ENCODE results near the gene PNPLA4. TPM values are rescaled to one million over a fixed set of nuclear protein-coding genes. Genes with fewer than 3 reads are reported as not detected.

The PNPLA4 gene
- total and polyA plus RNA-seq, 2 experiments from 2014 or later: 19.4 to 20.0 TPM

GRCh38 chrX:7904562-7904961 is 22.7 kb downstream of the PNPLA4 start (continued):
- TF ChIP-seq CTCF (conservative IDR thresholded peaks at IDR 0.05; ENCODE audit: low read depth in 2 of 2) (no peak), CREB1 (CRISPR knock-in tag; IDR thresholded peaks at IDR 0.05; ENCODE audit: low read depth) (no peak), STAT1 (IDR thresholded peaks at IDR 0.05; ENCODE audit: unreplicated experiment) (no peak), ZNF331 (CRISPR knock-in tag; IDR thresholded peaks at IDR 0.05; ENCODE audit: low read depth) (no peak), NANOG (IDR thresholded peaks at IDR 0.05; ENCODE audit: borderline replicate concordance) (no peak), POLR2AphosphoS5 (IDR thresholded peaks at IDR 0.05; ENCODE audit: low read depth) (no peak), REST (IDR thresholded peaks at IDR 0.05; ENCODE audit: unreplicated experiment) (no peak), JUNB (IDR thresholded peaks at IDR 0.05; ENCODE audit: unreplicated experiment) (no peak)

- Histone ChIP-seq H3K27ac (ENCODE audit: low read depth) (no peak overlapping the region), H3K4me2 (no peak overlapping the region), H3K4me3 (no peak overlapping the region), H4K20me1 (replicated peaks; ENCODE audit: insufficient read depth) (no peaks in the 10 kb centered on the region), H3K36me3 (ENCODE audit: insufficient read depth) (no peaks in the 10 kb centered on the region), H3K27me3 (ENCODE audit: insufficient read depth) (no peaks in the 10 kb centered on the region), H3F3A (replicated peaks; ENCODE audit: low read depth) (no peaks in the 10 kb centered on the region), H2AFZ (no peak overlapping the region), H3K4me1 (ENCODE audit: insufficient read depth) (no peaks in the 10 kb centered on the region), H3K9me2 (ENCODE audit: insufficient read depth) (no peaks in the 10 kb centered on the region), H3K79me2 (replicated peaks; ENCODE audit: insufficient read depth) (no peaks in the 10 kb centered on the region)
- H3K27ac Mint-ChIP-seq: no peak overlapping the region
- H3K4me1 Mint-ChIP-seq: no peaks in the 10 kb centered on the region
- no peaks in the 10 kb centered on the region for H3K36me3 Mint-ChIP-seq (ENCODE audit: low read depth)
- ATAC-seq (no peak), DNase-seq (ENCODE audit: low spot score) (no peak)
- H3K9me3 Mint-ChIP-seq: no peaks in the 10 kb centered on the region
- H3K27me3 Mint-ChIP-seq (ENCODE audit: insufficient read depth, low read depth, poor library complexity): no peaks in the 10 kb centered on the region
- no peak overlapping the region for H3K4me3 Mint-ChIP-seq
- TF ChIP-seq REST (IDR thresholded peaks at IDR 0.05; ENCODE audit: unreplicated experiment): no peak
- no peak for TF ChIP-seq ZNF114 (CRISPR knock-in tag; IDR thresholded peaks at IDR 0.05)
- TF ChIP-seq ZNF462 (CRISPR knock-in tag; IDR thresholded peaks at IDR 0.05): no peak
- TF ChIP-seq POLR2AphosphoS5 (IDR thresholded peaks at IDR 0.05; ENCODE audit: low read depth): no peak
Observed at GRCh38 chrX:7891928-7892327, 35.3 kb downstream of the PNPLA4 start.

Measured in GM23338 (cell line).